ENCODE data around the gene SRGAP3. TPM values are rescaled to one million over a fixed set of nuclear protein-coding genes. Genes with fewer than 3 reads are reported as not detected.
"Not testable (repeated sequence)": the region's sequence is repeated elsewhere in the genome, so short reads cannot be mapped to it uniquely, and the experiment has no call there.

The SRGAP3 gene
- total RNA-seq, 2 experiments from 2014 or later, result 2.8 to 3.2 TPM

DNA sequence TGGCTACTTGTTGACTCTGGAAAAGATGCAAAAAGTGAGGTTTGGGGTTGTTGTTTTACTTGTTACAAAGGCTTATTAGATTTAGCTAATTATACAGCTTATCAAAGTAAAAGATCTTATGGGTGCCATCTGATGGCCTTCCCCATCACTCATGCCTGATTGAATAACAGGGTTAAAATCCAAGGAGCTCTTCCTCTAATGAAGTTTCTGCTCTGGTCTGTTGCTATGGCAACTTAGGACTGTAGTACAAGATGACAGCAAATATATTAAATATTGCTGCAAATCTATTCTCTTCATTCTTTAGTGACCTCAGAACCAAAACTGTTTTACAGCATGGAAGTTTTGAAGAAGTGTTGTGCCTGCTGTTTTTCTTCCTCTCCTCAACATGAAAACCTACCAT lies 45.6 kb upstream of the SRGAP3 start:
- Histone ChIP-seq H3K27me3 (ENCODE audit: control insufficient read depth in 1 of 2, insufficient read depth in 2 of 2, low read length in 2 of 2) (no peaks in the 10 kb centered on the region), H3K36me3 (ENCODE audit: insufficient read depth, low read length) (no peaks in the 10 kb centered on the region), H3K4me1 (ENCODE audit: insufficient read depth, low read length) (no peaks in the 10 kb centered on the region), H3K27ac (ENCODE audit: low read depth in 1 of 2, low read length in 2 of 2) (no peak overlapping the region), H3K9me3 (ENCODE audit: control insufficient read depth in 1 of 2, insufficient read depth in 1 of 2, low read length in 2 of 2) (no peaks in the 10 kb centered on the region), H3K4me3 (ENCODE audit: low read length) (no peak overlapping the region)
- Mint-ChIP-seq H3K4me1 (ENCODE audit: low read depth) (no peaks in the 10 kb centered on the region), H3K27ac (no peak overlapping the region), H3K9me3 (no peaks in the 10 kb centered on the region), H3K36me3 (ENCODE audit: low read depth) (no peaks in the 10 kb centered on the region), H3K27me3 (peaks cover 33% of the 10 kb centered on the region), H3K4me3 (no peak overlapping the region)
- intact Hi-C loops (cut with DNase I, micrococcal nuclease), result no loop called here
- ATAC-seq (ENCODE audit: poor library complexity) (no peak), DNase-seq (no peak)
- ChIA-PET CTCF (interaction anchor here (1.5 kb wide), 1 partner anchor 58 kb away, joined by 3 read pairs; no protein-coding TSS in a partner anchor), POLR2A (no interaction called here)
- TF ChIP-seq, protein P1, sequence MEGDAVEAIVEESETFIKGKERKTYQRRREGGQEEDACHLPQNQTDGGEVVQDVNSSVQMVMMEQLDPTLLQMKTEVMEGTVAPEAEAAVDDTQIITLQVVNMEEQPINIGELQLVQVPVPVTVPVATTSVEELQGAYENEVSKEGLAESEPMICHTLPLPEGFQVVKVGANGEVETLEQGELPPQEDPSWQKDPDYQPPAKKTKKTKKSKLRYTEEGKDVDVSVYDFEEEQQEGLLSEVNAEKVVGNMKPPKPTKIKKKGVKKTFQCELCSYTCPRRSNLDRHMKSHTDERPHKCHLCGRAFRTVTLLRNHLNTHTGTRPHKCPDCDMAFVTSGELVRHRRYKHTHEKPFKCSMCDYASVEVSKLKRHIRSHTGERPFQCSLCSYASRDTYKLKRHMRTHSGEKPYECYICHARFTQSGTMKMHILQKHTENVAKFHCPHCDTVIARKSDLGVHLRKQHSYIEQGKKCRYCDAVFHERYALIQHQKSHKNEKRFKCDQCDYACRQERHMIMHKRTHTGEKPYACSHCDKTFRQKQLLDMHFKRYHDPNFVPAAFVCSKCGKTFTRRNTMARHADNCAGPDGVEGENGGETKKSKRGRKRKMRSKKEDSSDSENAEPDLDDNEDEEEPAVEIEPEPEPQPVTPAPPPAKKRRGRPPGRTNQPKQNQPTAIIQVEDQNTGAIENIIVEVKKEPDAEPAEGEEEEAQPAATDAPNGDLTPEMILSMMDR (IDR thresholded peaks at IDR 0.05), result no peak

DNA sequence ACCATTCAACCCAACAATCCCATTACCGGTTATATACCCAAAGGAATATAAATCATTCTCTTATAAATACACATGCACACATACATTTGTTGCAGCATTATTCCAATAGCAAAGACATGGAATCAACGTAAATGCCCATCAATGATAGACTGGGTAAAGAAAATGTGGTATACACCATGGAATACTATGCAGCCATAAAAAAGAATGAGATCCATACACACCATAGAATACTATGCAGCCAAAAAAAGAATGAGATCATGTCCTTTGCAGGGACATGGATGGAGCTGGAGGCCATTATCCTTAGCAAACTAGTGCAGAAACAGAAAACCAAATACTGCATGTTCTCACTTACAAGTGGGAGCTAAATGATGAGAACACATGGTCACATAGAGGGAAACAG lies 44.5 kb upstream of the SRGAP3 start:
- DNase-seq; H3K9me3 Mint-ChIP-seq; H3K4me1 ChIP-seq (ENCODE audit: insufficient read depth, low read length); H3K36me3 ChIP-seq (ENCODE audit: insufficient read depth, low read length); H3K4me1 Mint-ChIP-seq (ENCODE audit: low read depth); H3K9me3 ChIP-seq (ENCODE audit: control insufficient read depth in 1 of 2, insufficient read depth in 1 of 2, low read length in 2 of 2); H3K27me3 ChIP-seq (ENCODE audit: control insufficient read depth in 1 of 2, insufficient read depth in 2 of 2, low read length in 2 of 2); H3K27ac ChIP-seq (ENCODE audit: low read depth in 1 of 2, low read length in 2 of 2); H3K27ac Mint-ChIP-seq; CTCF ChIA-PET; intact Hi-C loops (cut with DNase I, micrococcal nuclease); ATAC-seq (ENCODE audit: poor library complexity); POLR2A ChIA-PET; H3K4me3 ChIP-seq (ENCODE audit: low read length); H3K36me3 Mint-ChIP-seq (ENCODE audit: low read depth); H3K4me3 Mint-ChIP-seq: not testable (repeated sequence)
- peaks cover 33% of the 10 kb centered on the region for H3K27me3 Mint-ChIP-seq

DNA sequence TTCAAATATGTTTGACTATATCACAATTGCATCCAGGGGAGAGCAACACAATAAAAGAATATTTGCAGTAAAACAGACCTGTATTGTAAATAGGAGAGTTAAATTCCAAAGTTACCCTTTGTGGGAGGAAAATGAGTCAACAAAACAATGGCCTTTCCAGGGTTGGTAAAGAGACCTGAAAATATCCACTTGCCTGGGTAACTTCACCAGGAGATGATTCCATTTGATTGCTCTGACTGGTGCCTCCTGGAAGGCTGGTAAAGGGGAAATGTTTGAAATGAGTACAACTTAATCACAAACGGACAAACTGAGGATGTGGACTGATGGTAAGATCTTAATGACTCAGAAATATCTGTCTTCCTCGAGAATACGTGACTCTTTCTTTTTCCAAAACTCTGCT lies 43.6 kb upstream of the SRGAP3 start:
- Mint-ChIP-seq H3K36me3 (ENCODE audit: low read depth) (no peaks in the 10 kb centered on the region), H3K9me3 (no peaks in the 10 kb centered on the region), H3K4me3 (no peak overlapping the region), H3K4me1 (ENCODE audit: low read depth) (no peaks in the 10 kb centered on the region), H3K27me3 (peaks cover 33% of the 10 kb centered on the region), H3K27ac (no peak overlapping the region)
- POLR2A ChIA-PET, result no interaction called here
- Histone ChIP-seq H3K9me3 (ENCODE audit: control insufficient read depth in 1 of 2, insufficient read depth in 1 of 2, low read length in 2 of 2) (no peaks in the 10 kb centered on the region), H3K27me3 (ENCODE audit: control insufficient read depth in 1 of 2, insufficient read depth in 2 of 2, low read length in 2 of 2) (peaks cover 0 to 3% of the 10 kb centered on the region in 2 experiments), H3K27ac (ENCODE audit: low read depth in 1 of 2, low read length in 2 of 2) (no peak overlapping the region), H3K4me1 (ENCODE audit: insufficient read depth, low read length) (no peaks in the 10 kb centered on the region), H3K4me3 (ENCODE audit: low read length) (no peak overlapping the region), H3K36me3 (ENCODE audit: insufficient read depth, low read length) (no peaks in the 10 kb centered on the region)
- ATAC-seq (ENCODE audit: poor library complexity) (no peak), DNase-seq (no peak)
- intact Hi-C loops (cut with DNase I, micrococcal nuclease), result no loop called here
- CTCF ChIA-PET, result no interaction called here
- TF ChIP-seq, protein P1 (IDR thresholded peaks at IDR 0.05), result no peak

DNA sequence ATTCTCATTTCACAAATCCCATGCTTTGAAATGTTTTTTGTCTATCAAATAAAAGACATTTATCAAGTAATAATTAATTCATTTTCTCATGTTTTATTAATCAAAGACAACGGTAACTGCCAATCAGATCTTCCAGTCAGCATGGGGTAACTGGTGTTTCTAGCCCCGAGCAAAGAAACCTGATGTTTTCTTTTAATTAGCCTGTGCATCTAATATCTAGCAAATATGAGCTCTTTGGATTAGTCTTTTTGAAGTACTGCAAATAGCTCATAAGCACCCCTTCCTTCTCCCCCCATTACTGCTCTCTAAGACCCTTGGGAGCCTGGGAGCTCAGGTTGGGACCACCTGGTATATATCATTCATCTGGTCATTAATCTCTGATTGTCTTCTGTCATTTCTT lies 43.1 kb upstream of the SRGAP3 start:
- DNase-seq, result no peak
- Mint-ChIP-seq H3K9me3 (no peaks in the 10 kb centered on the region), H3K36me3 (ENCODE audit: low read depth) (no peaks in the 10 kb centered on the region), H3K4me3 (no peak overlapping the region), H3K4me1 (ENCODE audit: low read depth) (no peaks in the 10 kb centered on the region), H3K27ac (no peak overlapping the region), H3K27me3 (peaks cover 33% of the 10 kb centered on the region)
- H3K4me3 ChIP-seq (ENCODE audit: low read length), result no peak overlapping the region
- CTCF ChIA-PET, result no interaction called here
- TF ChIP-seq, protein P1 (IDR thresholded peaks at IDR 0.05), result no peak
- H3K36me3 ChIP-seq (ENCODE audit: insufficient read depth, low read length), result no peaks in the 10 kb centered on the region
- H3K27ac ChIP-seq (ENCODE audit: low read depth in 1 of 2, low read length in 2 of 2), result no peak overlapping the region
- no peak for ATAC-seq (ENCODE audit: poor library complexity)
- POLR2A ChIA-PET, result no interaction called here
- no peaks in the 10 kb centered on the region for H3K4me1 ChIP-seq (ENCODE audit: insufficient read depth, low read length)
- no peaks in the 10 kb centered on the region for H3K9me3 ChIP-seq (ENCODE audit: control insufficient read depth in 1 of 2, insufficient read depth in 1 of 2, low read length in 2 of 2)
- H3K27me3 ChIP-seq (ENCODE audit: control insufficient read depth in 1 of 2, insufficient read depth in 2 of 2, low read length in 2 of 2), result peaks cover 0 to 3% of the 10 kb centered on the region in 2 experiments
- intact Hi-C loops (cut with DNase I, micrococcal nuclease), result no loop called here
